ENCODE data around the gene AAK1.

DNA sequence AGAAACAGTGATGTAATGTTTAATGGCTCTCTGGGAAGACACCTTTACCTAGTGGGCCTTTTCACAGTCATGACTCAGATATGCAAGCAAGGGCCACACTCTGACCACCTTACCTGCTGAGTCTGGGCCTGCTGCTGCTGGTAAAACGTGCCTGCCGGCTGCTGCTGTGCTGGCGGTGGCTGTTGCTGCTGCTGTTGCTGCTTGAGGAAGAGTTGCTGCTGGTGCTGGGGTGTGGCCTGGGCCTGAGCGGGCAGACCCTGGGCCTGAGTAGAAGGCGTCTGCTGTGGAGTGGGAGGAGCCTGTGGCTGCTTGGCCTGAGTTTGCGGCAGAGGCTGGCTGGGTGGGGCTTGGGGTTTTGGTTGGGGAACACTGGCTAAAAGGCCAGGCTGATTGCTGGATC, 124.7 kb downstream of the AAK1 start:
- TF ChIP-seq, protein P1, sequence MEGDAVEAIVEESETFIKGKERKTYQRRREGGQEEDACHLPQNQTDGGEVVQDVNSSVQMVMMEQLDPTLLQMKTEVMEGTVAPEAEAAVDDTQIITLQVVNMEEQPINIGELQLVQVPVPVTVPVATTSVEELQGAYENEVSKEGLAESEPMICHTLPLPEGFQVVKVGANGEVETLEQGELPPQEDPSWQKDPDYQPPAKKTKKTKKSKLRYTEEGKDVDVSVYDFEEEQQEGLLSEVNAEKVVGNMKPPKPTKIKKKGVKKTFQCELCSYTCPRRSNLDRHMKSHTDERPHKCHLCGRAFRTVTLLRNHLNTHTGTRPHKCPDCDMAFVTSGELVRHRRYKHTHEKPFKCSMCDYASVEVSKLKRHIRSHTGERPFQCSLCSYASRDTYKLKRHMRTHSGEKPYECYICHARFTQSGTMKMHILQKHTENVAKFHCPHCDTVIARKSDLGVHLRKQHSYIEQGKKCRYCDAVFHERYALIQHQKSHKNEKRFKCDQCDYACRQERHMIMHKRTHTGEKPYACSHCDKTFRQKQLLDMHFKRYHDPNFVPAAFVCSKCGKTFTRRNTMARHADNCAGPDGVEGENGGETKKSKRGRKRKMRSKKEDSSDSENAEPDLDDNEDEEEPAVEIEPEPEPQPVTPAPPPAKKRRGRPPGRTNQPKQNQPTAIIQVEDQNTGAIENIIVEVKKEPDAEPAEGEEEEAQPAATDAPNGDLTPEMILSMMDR (IDR thresholded peaks at IDR 0.05; ENCODE audit: low read depth, low read length, poor library complexity, severe bottlenecking), result no peak
- no peak for TF ChIP-seq EZH2phosphoT487 (IDR thresholded peaks at IDR 0.05; ENCODE audit: borderline replicate concordance, low read length)

Measured in DOHH2 (cell line).